GM13977 (cell line): ENCODE results near the gene KHDC4.
"Not testable (repeated sequence)": the region's sequence is repeated elsewhere in the genome, so short reads cannot be mapped to it uniquely, and the experiment has no call there.

Experiments used
- DNase-seq: peaks from one replicate; pipeline ENCODE4 v3.0.0; 2012; ENCODE audit warnings: low spot score
- in situ Hi-C: fragments of 300-500 bp; cut with MboI; formaldehyde crosslinking; loops from one replicate; pipeline ENCODE4 v1.12.0; 2022; ENCODE audit warnings: low sequenced_read_pairs, low pct_unique_long_range_greater_than_20kb, mixed read lengths, inconsistent platforms; ENCODE audit not compliant: unreplicated experiment
- TF ChIP-seq, protein P1 (sequence below): IDR thresholded peaks from 2 replicates; pipeline ENCODE4 v1.5.1; 2012; ENCODE audit warnings: mild to moderate bottlenecking, control low read depth; ENCODE audit not compliant: insufficient read depth; ENCODE audit errors: extremely low read depth, missing control alignments

The KHDC4 gene

GRCh38 chr1:155933591-155934096 lies 569 bp downstream of the KHDC4 start:
- TF ChIP-seq, protein P1, sequence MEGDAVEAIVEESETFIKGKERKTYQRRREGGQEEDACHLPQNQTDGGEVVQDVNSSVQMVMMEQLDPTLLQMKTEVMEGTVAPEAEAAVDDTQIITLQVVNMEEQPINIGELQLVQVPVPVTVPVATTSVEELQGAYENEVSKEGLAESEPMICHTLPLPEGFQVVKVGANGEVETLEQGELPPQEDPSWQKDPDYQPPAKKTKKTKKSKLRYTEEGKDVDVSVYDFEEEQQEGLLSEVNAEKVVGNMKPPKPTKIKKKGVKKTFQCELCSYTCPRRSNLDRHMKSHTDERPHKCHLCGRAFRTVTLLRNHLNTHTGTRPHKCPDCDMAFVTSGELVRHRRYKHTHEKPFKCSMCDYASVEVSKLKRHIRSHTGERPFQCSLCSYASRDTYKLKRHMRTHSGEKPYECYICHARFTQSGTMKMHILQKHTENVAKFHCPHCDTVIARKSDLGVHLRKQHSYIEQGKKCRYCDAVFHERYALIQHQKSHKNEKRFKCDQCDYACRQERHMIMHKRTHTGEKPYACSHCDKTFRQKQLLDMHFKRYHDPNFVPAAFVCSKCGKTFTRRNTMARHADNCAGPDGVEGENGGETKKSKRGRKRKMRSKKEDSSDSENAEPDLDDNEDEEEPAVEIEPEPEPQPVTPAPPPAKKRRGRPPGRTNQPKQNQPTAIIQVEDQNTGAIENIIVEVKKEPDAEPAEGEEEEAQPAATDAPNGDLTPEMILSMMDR, result no peak
- in situ Hi-C loops, result no loop called here
- no peak for DNase-seq

DNA sequence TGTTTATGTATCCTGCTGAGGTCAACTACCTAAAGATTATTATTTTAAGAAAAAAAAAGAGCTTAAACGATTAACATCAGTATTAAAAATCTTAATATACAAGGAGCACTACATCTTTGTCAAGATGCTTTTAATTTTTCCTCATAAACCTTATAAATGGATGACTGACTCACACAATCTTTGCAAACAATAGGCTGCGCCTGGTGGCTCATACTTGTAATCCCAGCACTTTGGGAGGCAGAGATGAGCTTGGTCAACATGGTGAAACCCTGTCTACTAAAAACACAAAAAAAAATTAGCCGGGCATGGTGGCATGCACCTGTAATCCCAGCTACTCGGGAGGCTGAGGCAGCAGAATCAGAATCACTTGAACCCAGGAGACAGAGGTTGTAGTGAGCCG lies 1.7 kb downstream of the KHDC4 start:
- DNase-seq, result no peak
- in situ Hi-C loops, result no loop called here
- TF ChIP-seq, protein P1, result no peak

DNA sequence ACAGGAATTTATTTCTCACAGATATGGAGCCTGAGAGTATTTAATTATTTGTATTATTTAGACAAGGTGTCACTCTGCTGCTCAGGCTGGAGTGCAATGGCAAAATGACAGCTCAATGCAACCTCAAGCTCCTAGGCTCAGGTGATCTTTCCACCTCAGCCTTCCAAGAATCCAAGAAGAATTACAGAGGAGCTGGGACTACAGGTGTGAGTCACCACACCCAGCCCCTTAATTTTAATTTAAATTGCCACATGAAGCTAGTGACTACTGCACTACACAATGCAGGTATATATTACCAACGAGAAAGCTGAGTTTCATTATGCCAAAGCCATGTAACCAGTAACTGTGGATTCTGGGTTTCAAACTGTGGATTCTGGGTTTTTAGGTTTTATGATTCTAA lies 2.1 kb downstream of the KHDC4 start:
- TF ChIP-seq, protein P1, result no peak
- no peak for DNase-seq
- in situ Hi-C loops, result no loop called here

- in situ Hi-C loops, result no loop called here
- DNase-seq, result no peak
- TF ChIP-seq, protein P1, result no peak
Measured at GRCh38 chr1:155931332-155932038, 2.7 kb downstream of the KHDC4 start.

GRCh38 chr1:155930725-155931124 lies 3.5 kb downstream of the KHDC4 start:
- DNase-seq, in situ Hi-C loops: not testable (repeated sequence)

DNA sequence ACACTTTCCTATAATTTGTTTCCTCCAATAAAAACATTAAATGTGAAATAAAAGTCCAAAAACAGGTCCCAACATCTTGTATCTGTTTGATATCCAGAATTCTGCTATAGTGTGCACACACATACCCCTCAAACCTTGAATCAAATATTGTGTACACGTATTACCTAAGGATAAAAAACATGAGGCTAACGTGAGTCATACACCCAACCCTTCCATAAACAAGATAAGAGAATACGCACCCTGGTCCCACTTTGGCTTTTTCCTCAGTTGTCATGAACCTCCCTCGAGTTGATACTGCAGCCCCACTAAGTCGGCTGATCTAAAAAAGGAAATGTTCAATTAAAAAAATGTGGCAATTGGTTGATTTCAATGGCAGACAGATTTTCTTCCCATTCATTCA lies 5.2 kb downstream of the KHDC4 start:
- TF ChIP-seq, protein P1, result no peak
- no peak for DNase-seq
- in situ Hi-C loops, result no loop called here

- no peak for DNase-seq
- in situ Hi-C loops, result no loop called here
- TF ChIP-seq, protein P1, result no peak
Measured at GRCh38 chr1:155925506-155925905, 8.7 kb downstream of the KHDC4 start.
